ENCODE measurements around the gene APBB2.

APBB2 gene

GRCh38 chr4:40962551-40963180 lies 251.7 kb downstream of the APBB2 start:
- no peak overlapping the region for H2BK5ac ChIP-seq (ENCODE audit: low read depth, low read length, poor library complexity)
- no peak overlapping the region for H2AK5ac ChIP-seq (ENCODE audit: low read length)
- H2AFZ ChIP-seq (ENCODE audit: insufficient read depth, low read length, poor library complexity) = no peak overlapping the region
- no peaks in the 10 kb centered on the region for H3K27me3 ChIP-seq (ENCODE audit: insufficient read depth, low read length)
- no peaks in the 10 kb centered on the region for H3K9me3 ChIP-seq (ENCODE audit: insufficient read depth, low read depth, low read length)
- no CpG with 5 or more reads among the region's 7 CpGs for WGBS (ENCODE audit: extremely low coverage, insufficient coverage, insufficient read length)
- no peak overlapping the region for H3K23ac ChIP-seq (ENCODE audit: low read length)
- H3K4ac ChIP-seq (ENCODE audit: low read depth, low read length) = no peak overlapping the region
- no peak overlapping the region for H4K12ac ChIP-seq (ENCODE audit: low read depth, low read length)
- H3K4me1 ChIP-seq (ENCODE audit: control insufficient read depth in 1 of 2, insufficient read depth in 2 of 2, low read length in 2 of 2) = no peaks in the 10 kb centered on the region
- H3K36me3 ChIP-seq (ENCODE audit: control insufficient read depth in 1 of 2, insufficient read depth in 2 of 2, low read length in 2 of 2) = peaks cover 0 to 6% of the 10 kb centered on the region in 2 experiments
- no peak overlapping the region for H3K14ac ChIP-seq (ENCODE audit: low read length)
- H2BK120ac ChIP-seq (ENCODE audit: insufficient read depth, low read length, poor library complexity) = no peak overlapping the region
- no peak overlapping the region for H3K9ac ChIP-seq (ENCODE audit: low read length)
- no peak overlapping the region for H4K91ac ChIP-seq (ENCODE audit: low read depth, low read length)
- H3K79me2 ChIP-seq (ENCODE audit: control insufficient read depth, insufficient read depth, low read length, poor library complexity) = no peaks in the 10 kb centered on the region
- H3K79me1 ChIP-seq (ENCODE audit: low read length) = no peaks in the 10 kb centered on the region
- no peak for DNase-seq
- H3K18ac ChIP-seq (ENCODE audit: low read length) = no peak overlapping the region
- no peak overlapping the region for H3K4me2 ChIP-seq (ENCODE audit: low read length)
- H2BK12ac ChIP-seq (ENCODE audit: low read length) = no peak overlapping the region
- H3K27ac ChIP-seq (ENCODE audit: low read depth, low read length) = no peak overlapping the region
- H3K4me3 ChIP-seq (ENCODE audit: low read depth, low read length) = no peak overlapping the region
- H4K8ac ChIP-seq (ENCODE audit: low read depth, low read length) = no peak overlapping the region

GRCh38 chr4:40960941-40961340 lies 253.4 kb downstream of the APBB2 start:
- Histone ChIP-seq H3K36me3 (ENCODE audit: control insufficient read depth in 1 of 2, insufficient read depth in 2 of 2, low read length in 2 of 2) (no peaks in the 10 kb centered on the region), H3K79me1 (ENCODE audit: low read length) (no peaks in the 10 kb centered on the region), H3K4me3 (ENCODE audit: low read depth, low read length) (no peak overlapping the region), H2BK5ac (ENCODE audit: low read depth, low read length, poor library complexity) (no peak overlapping the region), H2AFZ (ENCODE audit: insufficient read depth, low read length, poor library complexity) (no peak overlapping the region), H3K14ac (ENCODE audit: low read length) (no peak overlapping the region), H3K79me2 (ENCODE audit: control insufficient read depth, insufficient read depth, low read length, poor library complexity) (no peaks in the 10 kb centered on the region), H3K27ac (ENCODE audit: low read depth, low read length) (no peak overlapping the region), H3K27me3 (ENCODE audit: insufficient read depth, low read length) (no peaks in the 10 kb centered on the region), H3K9me3 (ENCODE audit: insufficient read depth, low read depth, low read length) (no peaks in the 10 kb centered on the region), H3K9ac (ENCODE audit: low read length) (no peak overlapping the region), H3K4me1 (ENCODE audit: control insufficient read depth in 1 of 2, insufficient read depth in 2 of 2, low read length in 2 of 2) (no peaks in the 10 kb centered on the region), H2BK12ac (ENCODE audit: low read length) (no peak overlapping the region), H2BK120ac (ENCODE audit: insufficient read depth, low read length, poor library complexity) (no peak overlapping the region), H4K8ac (ENCODE audit: low read depth, low read length) (no peak overlapping the region), H3K18ac (ENCODE audit: low read length) (no peak overlapping the region), H3K4me2 (ENCODE audit: low read length) (no peak overlapping the region), H2AK5ac (ENCODE audit: low read length) (no peak overlapping the region), H3K4ac (ENCODE audit: low read depth, low read length) (no peak overlapping the region), H4K91ac (ENCODE audit: low read depth, low read length) (no peak overlapping the region), H4K12ac (ENCODE audit: low read depth, low read length) (no peak overlapping the region), H3K23ac (ENCODE audit: low read length) (no peak overlapping the region)
- DNase-seq = no peak
- no CpG with 5 or more reads among the region's 1 CpG for WGBS (ENCODE audit: extremely low coverage, insufficient coverage, insufficient read length)

- Histone ChIP-seq H2BK5ac (ENCODE audit: low read depth, low read length, poor library complexity) (no peak overlapping the region), H3K4me1 (ENCODE audit: control insufficient read depth in 1 of 2, insufficient read depth in 2 of 2, low read length in 2 of 2) (no peaks in the 10 kb centered on the region), H3K9ac (ENCODE audit: low read length) (no peak overlapping the region), H2BK120ac (ENCODE audit: insufficient read depth, low read length, poor library complexity) (no peak overlapping the region), H4K8ac (ENCODE audit: low read depth, low read length) (no peak overlapping the region), H2AK5ac (ENCODE audit: low read length) (no peak overlapping the region), H4K91ac (ENCODE audit: low read depth, low read length) (no peak overlapping the region), H3K79me2 (ENCODE audit: control insufficient read depth, insufficient read depth, low read length, poor library complexity) (no peaks in the 10 kb centered on the region), H2BK12ac (ENCODE audit: low read length) (no peak overlapping the region), H3K9me3 (ENCODE audit: insufficient read depth, low read depth, low read length) (no peaks in the 10 kb centered on the region), H3K4me2 (ENCODE audit: low read length) (no peak overlapping the region), H3K27me3 (ENCODE audit: insufficient read depth, low read length) (no peaks in the 10 kb centered on the region), H3K27ac (ENCODE audit: low read depth, low read length) (no peak overlapping the region), H3K14ac (ENCODE audit: low read length) (no peak overlapping the region), H3K36me3 (ENCODE audit: control insufficient read depth in 1 of 2, insufficient read depth in 2 of 2, low read length in 2 of 2) (no peaks in the 10 kb centered on the region), H3K23ac (ENCODE audit: low read length) (no peak overlapping the region), H3K18ac (ENCODE audit: low read length) (no peak overlapping the region), H3K79me1 (ENCODE audit: low read length) (no peaks in the 10 kb centered on the region), H3K4ac (ENCODE audit: low read depth, low read length) (no peak overlapping the region), H2AFZ (ENCODE audit: insufficient read depth, low read length, poor library complexity) (no peak overlapping the region), H4K12ac (ENCODE audit: low read depth, low read length) (no peak overlapping the region), H3K4me3 (ENCODE audit: low read depth, low read length) (no peak overlapping the region)
- no peak for DNase-seq
- no CpG with 5 or more reads among the region's 6 CpGs for WGBS (ENCODE audit: extremely low coverage, insufficient coverage, insufficient read length)
These were observed 257.1 kb downstream of the APBB2 start for GRCh38 chr4:40957281-40957680.

GRCh38 chr4:40956721-40957255 lies 257.6 kb downstream of the APBB2 start:
- no peak overlapping the region for H3K14ac ChIP-seq (ENCODE audit: low read length)
- H2BK5ac ChIP-seq (ENCODE audit: low read depth, low read length, poor library complexity) = no peak overlapping the region
- no peak overlapping the region for H2AFZ ChIP-seq (ENCODE audit: insufficient read depth, low read length, poor library complexity)
- H3K27me3 ChIP-seq (ENCODE audit: insufficient read depth, low read length) = no peaks in the 10 kb centered on the region
- no peak overlapping the region for H3K23ac ChIP-seq (ENCODE audit: low read length)
- no peak overlapping the region for H3K4me2 ChIP-seq (ENCODE audit: low read length)
- H3K4me1 ChIP-seq (ENCODE audit: control insufficient read depth in 1 of 2, insufficient read depth in 2 of 2, low read length in 2 of 2) = no peaks in the 10 kb centered on the region
- H3K79me1 ChIP-seq (ENCODE audit: low read length) = no peaks in the 10 kb centered on the region
- no peaks in the 10 kb centered on the region for H3K79me2 ChIP-seq (ENCODE audit: control insufficient read depth, insufficient read depth, low read length, poor library complexity)
- H2BK120ac ChIP-seq (ENCODE audit: insufficient read depth, low read length, poor library complexity) = no peak overlapping the region
- H2AK5ac ChIP-seq (ENCODE audit: low read length) = no peak overlapping the region
- no peak overlapping the region for H3K27ac ChIP-seq (ENCODE audit: low read depth, low read length)
- H3K9ac ChIP-seq (ENCODE audit: low read length) = no peak overlapping the region
- no CpG with 5 or more reads among the region's 5 CpGs for WGBS (ENCODE audit: extremely low coverage, insufficient coverage, insufficient read length)
- no peak overlapping the region for H4K91ac ChIP-seq (ENCODE audit: low read depth, low read length)
- H3K9me3 ChIP-seq (ENCODE audit: insufficient read depth, low read depth, low read length) = no peaks in the 10 kb centered on the region
- no peak overlapping the region for H4K8ac ChIP-seq (ENCODE audit: low read depth, low read length)
- no peak overlapping the region for H4K12ac ChIP-seq (ENCODE audit: low read depth, low read length)
- H2BK12ac ChIP-seq (ENCODE audit: low read length) = no peak overlapping the region
- H3K18ac ChIP-seq (ENCODE audit: low read length) = no peak overlapping the region
- no peak overlapping the region for H3K4me3 ChIP-seq (ENCODE audit: low read depth, low read length)
- H3K36me3 ChIP-seq (ENCODE audit: control insufficient read depth in 1 of 2, insufficient read depth in 2 of 2, low read length in 2 of 2) = no peaks in the 10 kb centered on the region
- DNase-seq = no peak
- no peak overlapping the region for H3K4ac ChIP-seq (ENCODE audit: low read depth, low read length)
